TTC549 (cell line): ENCODE results near the gene PIGL.
"Not testable (repeated sequence)": the region's sequence is repeated elsewhere in the genome, so short reads cannot be mapped to it uniquely, and the experiment has no call there.

Source experiments
- FAIRE-seq: peaks from 2 replicates; lab custom pipeline; 2012; peaks lifted over from hg19 to GRCh38; lab: Jason Lieb, UNC

Gene PIGL

GRCh38 chr17:16222406-16222805, 5.4 kb downstream of the PIGL start:
- no peak for FAIRE-seq

- not testable (repeated sequence) for FAIRE-seq
Observed at GRCh38 chr17:16229912-16230561, 13.0 kb downstream of the PIGL start.

- no peak for FAIRE-seq
Observed at GRCh38 chr17:16232391-16232790, 15.4 kb downstream of the PIGL start.

GRCh38 chr17:16239931-16240330, 22.9 kb downstream of the PIGL start:
- FAIRE-seq, result no peak

GRCh38 chr17:16241906-16242399, 24.9 kb downstream of the PIGL start:
- no peak for FAIRE-seq

GRCh38 chr17:16243385-16243784, 26.4 kb downstream of the PIGL start:
- FAIRE-seq, result no peak

GRCh38 chr17:16243801-16244567, 27.0 kb downstream of the PIGL start:
- no peak for FAIRE-seq

GRCh38 chr17:16247586-16247984, 30.6 kb downstream of the PIGL start:
- no peak for FAIRE-seq

GRCh38 chr17:16250635-16251034, 33.6 kb downstream of the PIGL start:
- FAIRE-seq, result no peak

GRCh38 chr17:16251043-16251442, 34.0 kb downstream of the PIGL start:
- FAIRE-seq, result no peak

GRCh38 chr17:16251556-16251955, 34.5 kb downstream of the PIGL start:
- FAIRE-seq, result no peak

GRCh38 chr17:16254773-16255400, 37.9 kb downstream of the PIGL start:
- FAIRE-seq, result no peak

- FAIRE-seq, result no peak
Observed at GRCh38 chr17:16255481-16255921, 38.5 kb downstream of the PIGL start.

GRCh38 chr17:16258901-16259300, 41.9 kb downstream of the PIGL start:
- FAIRE-seq, result no peak

- FAIRE-seq, result no peak
Observed at GRCh38 chr17:16259926-16260325, 42.9 kb downstream of the PIGL start.

GRCh38 chr17:16261049-16261448, 44.0 kb downstream of the PIGL start:
- FAIRE-seq, result no peak

GRCh38 chr17:16262201-16262600, 45.2 kb downstream of the PIGL start:
- no peak for FAIRE-seq

GRCh38 chr17:16267174-16267573, 50.2 kb downstream of the PIGL start:
- FAIRE-seq, result no peak

GRCh38 chr17:16269658-16270057, 52.6 kb downstream of the PIGL start:
- FAIRE-seq, result no peak

- no peak for FAIRE-seq
Observed at GRCh38 chr17:16272111-16272840, 55.3 kb downstream of the PIGL start.

GRCh38 chr17:16273499-16273898, 56.5 kb downstream of the PIGL start:
- FAIRE-seq, result no peak

GRCh38 chr17:16273929-16274339, 56.9 kb downstream of the PIGL start:
- no peak for FAIRE-seq

GRCh38 chr17:16275024-16275423, 58.0 kb downstream of the PIGL start:
- no peak for FAIRE-seq
